Stomach (tissue), 9 donors: ENCODE results near the gene LST1. TPM values are rescaled to one million over a fixed set of nuclear protein-coding genes. Genes with fewer than 3 reads are reported as not detected.

Experiments
- DNase-seq, 2 donors: peaks; one replicate each; pipeline versions ENCODE4 v3.0.0 to v3.0.0-alpha.2; 2013 to 2019
- H3K27ac ChIP-seq, 5 donors: fragments of 200-600 bp in 4 of 5; sonication (generic) in 4 of 5; one replicate each; pipeline ENCODE4 v1.5.1; 2013 to 2019; ENCODE audit warnings: mild to moderate bottlenecking in 1 of 5, moderate library complexity in 1 of 5
- H3K27me3 ChIP-seq, 3 donors: fragments of 200-600 bp; sonication (generic); one replicate each; pipeline ENCODE4 v1.5.1; 2017 to 2019; ENCODE audit warnings: mixed run types in 1 of 3
- H3K36me3 ChIP-seq, 4 donors: fragments of 200-600 bp; sonication (generic); 1 replicate in 3 of 4; 2 replicates in 1 of 4; pipeline ENCODE4 v1.5.1; 2016 to 2019
- H3K4me1 ChIP-seq, 4 donors: fragments of 200-600 bp; sonication (generic); one replicate each; pipeline ENCODE4 v1.5.1; 2016 to 2019
- H3K4me3 ChIP-seq, 4 donors: fragments of 200-600 bp; sonication (generic) in 3 of 4; one replicate each; pipeline ENCODE4 v1.5.1; 2016 to 2019; ENCODE audit warnings: mild to moderate bottlenecking in 1 of 4
- H3K9me3 ChIP-seq, 4 donors: fragments of 200-600 bp; sonication (generic); one replicate each; pipeline ENCODE4 v1.5.1; 2016 to 2019
- CTCF ChIP-seq, 7 experiments: fragments of 450-650 bp in 4 of 7; fragments of 200-600 bp in 3 of 7; sonication (generic) in 3 of 7; IDR thresholded peaks; one replicate each; pipeline ENCODE4 v1.5.1; 2016 to 2019; ENCODE audit warnings: antibody characterized with exemption in 7 of 7, control low read depth in 2 of 7, mild to moderate bottlenecking in 1 of 7
- EP300 ChIP-seq: sonication (generic); formaldehyde crosslinking; IDR thresholded peaks from one replicate; pipeline ENCODE4 v1.6.1; 2017; ENCODE audit warnings: antibody characterized with exemption
- POLR2A ChIP-seq, 4 donors: fragments of 450-650 bp; IDR thresholded peaks; one replicate each; pipeline ENCODE4 v1.6.1; 2016; ENCODE audit warnings: antibody characterized with exemption in 4 of 4, control low read depth in 2 of 4, mild to moderate bottlenecking in 1 of 4, moderate library complexity in 1 of 4
- POLR2AphosphoS5 ChIP-seq, 3 donors: sonication (generic); formaldehyde crosslinking; IDR thresholded peaks; one replicate each; pipeline ENCODE4 v1.6.1; 2016; ENCODE audit warnings: antibody characterized with exemption in 3 of 3
- WGBS, 5 donors: extraction: QIAGEN DNeasy Blood & Tissue Kit in 3 of 5; methylation state at CpG; one replicate each; pipeline versions ENCODE4 v1.1.5 to v1.1.7; 2013 to 2018; 5-methylcytosine and 5-hydroxymethylcytosine counted together
- intact Hi-C: fragments of 100-400 bp; cut with DNase I; formaldehyde crosslinking; loops from one replicate; pipeline ENCODE4 v1.15.1; 2023; ENCODE audit warnings: low total_unique reads
- polyA plus RNA-seq, 3 donors: library from polyadenylated mRNA; stranded (reverse); fragments of 200-250 nt; gene quantifications; one replicate each; pipeline ENCODE4 v1.2.3, GENCODE V29; 2013
- total RNA-seq, 5 donors: library from RNA; depleted of rRNA; stranded (reverse); fragments of >200 nt; gene quantifications; one replicate each; pipeline versions ENCODE4 v1.1.0 to v1.2.3, GENCODE V29; 2014 to 2016
- donor health status: healthy with polysubstance abuse.
- donor health status: Bipolar disorder and iron deficiency.
- donor health status: healthy.

The LST1 gene
- total and polyA plus RNA-seq, 8 donors, result 2.9 to 35.4 (median 8.8) TPM; not detected in 3

- Histone ChIP-seq H3K4me1 (peaks cover 13 to 48% (median 36%) of the 10 kb centered on the region in 4 donors), H3K27me3 (no peaks in the 10 kb centered on the region), H3K27ac (peak within 1 kb of the TSS; percentile 86 to 89 (median 87)), H3K4me3 (peak within 1 kb of the TSS; percentile 43 to 54 (median 50)), H3K9me3 (no peaks in the 10 kb centered on the region), H3K36me3 (peaks cover 0 to 27% (median 25%) of the 10 kb centered on the region in 4 donors)
- intact Hi-C loops, result loop anchor here (5.0 kb wide), 1 partner anchor 56 kb away; no protein-coding TSS in a partner anchor
- WGBS, 5 donors, result 7 to 9% (median 8%) methylated on average over 11 of the region's 11 CpGs
- peak; percentile 89 to 96 for DNase-seq
- TF ChIP-seq POLR2A (IDR thresholded peaks at IDR 0.05) (no peak), CTCF (IDR thresholded peaks at IDR 0.05) (peak in 6 of 7 experiments; percentile 50 to 99 (median 98)), POLR2AphosphoS5 (IDR thresholded peaks at IDR 0.05) (peak in 1 of 3 donors; percentile 65)
Observed at GRCh38 chr6:31546339-31546957, 39.6 kb upstream of the LST1 start, which contains the start of gene ATP6V1G2. TSS of gene ATP6V1G2 (minus strand) at chr6:31546608. CDS start at chr6:31546559, 49 bp downstream.

- Histone ChIP-seq H3K4me3 (peak within 1 kb of the TSS; percentile 43 to 54 (median 50)), H3K27ac (peak within 1 kb of the TSS; percentile 86 to 89 (median 87)), H3K36me3 (peaks cover 0 to 34% (median 31%) of the 10 kb centered on the region in 4 donors), H3K4me1 (peaks cover 13 to 50% (median 38%) of the 10 kb centered on the region in 4 donors), H3K27me3 (no peaks in the 10 kb centered on the region), H3K9me3 (no peaks in the 10 kb centered on the region)
- peak; percentile 95 to 99 for DNase-seq
- intact Hi-C loops, result loop anchor here (5.0 kb wide), 1 partner anchor 55 kb away; no protein-coding TSS in a partner anchor
- TF ChIP-seq EP300 (no peak), POLR2A (IDR thresholded peaks at IDR 0.05) (no peak), POLR2AphosphoS5 (IDR thresholded peaks at IDR 0.05) (peak; percentile 81 to 94 (median 83)), CTCF (IDR thresholded peaks at IDR 0.05) (peak in 1 of 7 experiments; percentile 21)
- 0 to 1% (median 0%) methylated on average over 25 of the region's 25 CpGs for WGBS, 5 donors
Observed at GRCh38 chr6:31546958-31547726, 38.9 kb upstream of the LST1 start, which contains the start of gene NFKBIL1. TSS of gene NFKBIL1 (plus strand) at chr6:31547608. CDS start at chr6:31547695, 87 bp downstream.

- Histone ChIP-seq H3K9me3 (no peaks in the 10 kb centered on the region), H3K4me3 (peak overlapping the region; percentile 43 to 54 (median 50)), H3K36me3 (peaks cover 0 to 40% (median 34%) of the 10 kb centered on the region in 4 donors), H3K27me3 (no peaks in the 10 kb centered on the region), H3K4me1 (peaks cover 9 to 50% (median 32%) of the 10 kb centered on the region in 4 donors), H3K27ac (peak overlapping the region; percentile 86 to 89 (median 87))
- WGBS, 5 donors, result 73 to 78% (median 74%) methylated on average over 24 of the region's 24 CpGs
- peak in 1 of 2 donors; percentile 31 for DNase-seq
- TF ChIP-seq CTCF (IDR thresholded peaks at IDR 0.05), result no peak
- TF ChIP-seq POLR2AphosphoS5 (IDR thresholded peaks at IDR 0.05), result no peak
- no peak for TF ChIP-seq EP300
- TF ChIP-seq POLR2A (IDR thresholded peaks at IDR 0.05), result no peak
- intact Hi-C loops, result loop anchor here (5.0 kb wide), 1 partner anchor 54 kb away; no protein-coding TSS in a partner anchor
Observed at GRCh38 chr6:31547727-31548543, 38.1 kb upstream of the LST1 start.
